Activated gamma-delta T cell treated with anti-CD3 and anti-CD28 coated beads, Interleukin-2, amount 50 U/mL, for 16 hours (primary cell): Measurements from ENCODE around the gene HECTD4.

ENCODE experiments used
- DNase-seq: peaks from one replicate; pipeline ENCODE4 v3.0.0-alpha.2; 2020; ENCODE audit warnings: low read depth

HECTD4 gene

GRCh38 chr12:112176321-112177010, 205.8 kb downstream of the HECTD4 start:
- no peak for DNase-seq

GRCh38 chr12:112175361-112176155, 206.7 kb downstream of the HECTD4 start:
- DNase-seq, result no peak

DNA sequence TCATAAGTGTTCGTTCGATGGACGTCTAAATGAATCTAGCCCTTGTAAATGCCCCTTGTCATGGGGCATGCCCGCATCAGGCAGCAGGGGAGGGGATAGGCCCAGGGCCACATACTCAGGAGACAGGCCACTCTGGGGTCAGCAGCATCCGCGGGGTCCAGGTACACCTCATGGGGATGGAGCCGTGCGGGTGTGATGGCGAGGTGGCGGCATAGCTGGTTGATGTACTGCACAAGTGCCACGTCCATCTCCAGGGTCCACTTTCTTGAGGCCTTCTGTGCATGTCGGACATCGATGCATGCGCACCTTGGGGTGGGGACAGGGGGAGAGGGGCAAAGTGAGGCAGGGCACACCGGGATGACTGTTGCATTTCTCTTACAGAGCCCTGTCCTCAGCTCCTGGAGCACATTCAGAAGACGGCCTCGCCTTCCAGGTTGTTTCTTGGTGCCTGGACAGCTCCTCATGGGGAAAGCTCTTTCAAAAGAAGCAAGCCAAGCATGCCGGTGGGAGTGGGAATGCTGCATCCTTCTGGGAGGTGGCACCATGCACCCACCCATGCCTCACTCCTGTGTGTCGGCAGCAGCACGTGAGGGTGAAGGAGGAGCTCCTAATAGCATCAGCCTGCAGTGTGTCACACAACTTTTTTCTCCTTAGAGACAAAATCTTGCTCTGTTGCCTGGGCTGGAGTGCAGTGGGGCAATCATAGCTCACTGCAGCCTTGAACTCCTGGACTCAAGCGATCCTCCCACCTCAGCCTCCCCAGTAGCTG, 209.5 kb downstream of the HECTD4 start:
- no peak for DNase-seq

GRCh38 chr12:112170971-112171596, 211.1 kb downstream of the HECTD4 start:
- no peak for DNase-seq

DNA sequence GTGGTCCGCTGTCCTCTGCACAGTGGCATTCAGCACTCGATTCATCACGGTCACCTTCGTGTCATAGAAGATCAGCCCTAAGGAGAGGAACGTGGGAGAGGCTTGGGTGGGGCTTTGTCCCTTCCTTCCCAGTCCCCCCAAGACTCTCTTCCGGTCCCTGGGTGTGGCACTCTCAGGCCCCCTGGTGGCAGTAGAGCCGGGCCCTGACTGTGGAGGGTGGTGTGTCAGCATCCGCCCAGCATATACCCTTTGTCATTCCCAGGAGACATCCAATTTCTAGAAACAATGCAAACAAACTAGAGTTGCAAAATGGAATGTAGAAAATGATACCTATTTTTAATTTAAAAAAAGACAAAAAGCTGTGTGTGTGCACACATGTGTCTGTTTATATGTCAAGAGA, 211.9 kb downstream of the HECTD4 start:
- no peak for DNase-seq

GRCh38 chr12:112169966-112170365, 212.3 kb downstream of the HECTD4 start:
- DNase-seq, result no peak

DNA sequence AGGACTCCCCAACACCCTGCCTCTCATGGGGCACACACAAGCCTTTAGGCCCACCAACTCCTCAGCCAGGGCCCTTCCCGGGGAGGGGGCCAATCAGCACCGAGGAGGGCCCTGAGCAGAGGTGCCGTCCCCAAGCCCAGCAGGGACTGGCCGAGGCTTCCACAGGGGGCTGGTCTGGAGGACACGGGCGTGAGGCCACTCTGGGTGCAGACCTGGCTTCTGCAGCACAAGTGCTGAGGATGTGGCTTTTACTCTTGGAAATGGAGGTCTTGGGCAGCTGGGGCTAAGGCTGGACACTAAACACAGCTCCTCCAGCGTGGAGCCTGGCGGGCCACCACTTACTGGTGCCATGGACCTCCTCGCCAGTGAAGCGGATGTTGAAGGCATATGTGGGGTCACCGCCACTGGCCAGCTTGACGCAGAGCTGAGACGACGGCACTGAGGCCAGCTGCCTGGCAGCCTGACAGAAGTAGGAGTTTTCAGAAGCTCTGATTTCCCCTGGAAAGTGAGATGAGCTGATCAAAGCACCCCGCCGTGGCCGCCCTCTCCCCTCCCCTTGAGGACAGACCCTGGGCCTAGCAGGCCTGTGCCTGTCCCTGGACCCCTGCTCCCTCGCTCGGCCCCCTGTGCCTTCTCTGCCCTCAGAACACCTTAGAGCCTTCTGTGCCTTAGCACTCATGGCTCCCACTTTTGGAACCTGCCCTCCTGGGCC, 212.9 kb downstream of the HECTD4 start:
- no peak for DNase-seq

DNA sequence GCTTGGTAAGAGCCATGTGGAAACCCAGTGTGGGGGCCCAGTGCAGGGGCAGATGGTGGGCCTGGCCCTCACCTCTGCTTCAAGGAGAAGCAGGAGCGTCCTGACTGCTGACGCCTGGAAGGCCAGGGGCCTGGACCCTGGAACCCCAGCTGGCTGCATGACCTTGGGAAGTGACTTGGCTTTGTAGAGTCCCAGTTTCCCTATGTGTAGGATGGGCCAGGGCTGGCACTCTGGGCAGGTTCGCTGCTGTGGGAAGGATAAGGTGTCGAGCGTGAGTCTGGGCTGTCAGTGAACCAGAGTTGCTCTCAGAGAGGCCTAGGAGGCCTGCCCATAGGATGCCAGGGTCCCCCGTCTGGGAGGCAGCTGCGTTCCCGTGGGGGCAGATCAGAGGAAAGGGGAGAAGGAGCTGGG, 213.7 kb downstream of the HECTD4 start:
- no peak for DNase-seq

DNA sequence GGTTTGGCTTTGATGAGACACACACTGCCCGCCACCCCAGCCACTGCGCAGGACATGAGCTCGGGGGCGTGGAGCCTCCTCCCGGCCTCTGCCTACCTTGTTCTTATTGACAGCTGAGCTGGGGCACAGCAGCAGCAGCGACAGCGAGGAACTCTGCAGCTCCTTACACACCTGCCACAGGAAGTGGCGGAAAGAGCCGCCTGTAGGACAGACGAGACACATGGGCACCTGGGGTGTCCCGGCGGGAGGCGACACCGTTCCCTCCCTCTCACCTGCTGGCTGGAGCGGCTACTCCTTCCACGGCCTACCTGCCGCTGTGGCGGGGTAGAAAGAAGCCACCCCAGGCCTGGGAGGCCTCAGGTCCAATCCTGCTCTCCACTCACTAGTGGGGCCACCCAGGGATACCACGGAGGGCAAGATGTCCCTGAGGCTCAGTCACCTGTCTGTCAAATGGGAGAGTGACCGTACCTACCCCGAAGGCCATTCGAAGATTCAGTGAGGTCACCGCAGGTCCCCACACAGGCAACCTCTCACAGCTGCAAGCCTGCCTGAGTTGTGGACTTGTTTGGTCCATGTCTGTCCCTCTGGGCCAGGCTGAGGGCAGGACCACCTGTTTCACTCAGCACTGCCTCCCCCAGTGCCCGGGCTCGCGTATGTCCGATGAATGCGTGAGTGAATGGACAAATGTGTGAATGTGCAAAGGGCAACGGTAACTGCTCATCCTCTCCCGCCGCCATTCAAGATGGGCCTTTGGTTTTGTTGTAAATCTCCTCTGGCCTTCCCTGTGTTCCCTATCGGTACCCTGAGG, 214.3 kb downstream of the HECTD4 start:
- no peak for DNase-seq

GRCh38 chr12:112167031-112167461, 215.2 kb downstream of the HECTD4 start:
- no peak for DNase-seq

- DNase-seq, result no peak
Observed at GRCh38 chr12:112166051-112167015, 215.9 kb downstream of the HECTD4 start.

GRCh38 chr12:112165624-112166023, 216.6 kb downstream of the HECTD4 start:
- no peak for DNase-seq

GRCh38 chr12:112164011-112164660, 218.1 kb downstream of the HECTD4 start:
- no peak for DNase-seq

GRCh38 chr12:112163471-112163991, 218.7 kb downstream of the HECTD4 start:
- no peak for DNase-seq

GRCh38 chr12:112163056-112163455, 219.2 kb downstream of the HECTD4 start:
- no peak for DNase-seq

- no peak for DNase-seq
Observed at GRCh38 chr12:112162241-112162790, 219.9 kb downstream of the HECTD4 start.

- no peak for DNase-seq
Observed at GRCh38 chr12:112161711-112162110, 220.5 kb downstream of the HECTD4 start.

- no peak for DNase-seq
Observed at GRCh38 chr12:112160611-112161010, 221.6 kb downstream of the HECTD4 start.
